ENCODE results near the gene MLST8.

Gene MLST8, protein sequence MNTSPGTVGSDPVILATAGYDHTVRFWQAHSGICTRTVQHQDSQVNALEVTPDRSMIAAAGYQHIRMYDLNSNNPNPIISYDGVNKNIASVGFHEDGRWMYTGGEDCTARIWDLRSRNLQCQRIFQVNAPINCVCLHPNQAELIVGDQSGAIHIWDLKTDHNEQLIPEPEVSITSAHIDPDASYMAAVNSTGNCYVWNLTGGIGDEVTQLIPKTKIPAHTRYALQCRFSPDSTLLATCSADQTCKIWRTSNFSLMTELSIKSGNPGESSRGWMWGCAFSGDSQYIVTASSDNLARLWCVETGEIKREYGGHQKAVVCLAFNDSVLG

DNA sequence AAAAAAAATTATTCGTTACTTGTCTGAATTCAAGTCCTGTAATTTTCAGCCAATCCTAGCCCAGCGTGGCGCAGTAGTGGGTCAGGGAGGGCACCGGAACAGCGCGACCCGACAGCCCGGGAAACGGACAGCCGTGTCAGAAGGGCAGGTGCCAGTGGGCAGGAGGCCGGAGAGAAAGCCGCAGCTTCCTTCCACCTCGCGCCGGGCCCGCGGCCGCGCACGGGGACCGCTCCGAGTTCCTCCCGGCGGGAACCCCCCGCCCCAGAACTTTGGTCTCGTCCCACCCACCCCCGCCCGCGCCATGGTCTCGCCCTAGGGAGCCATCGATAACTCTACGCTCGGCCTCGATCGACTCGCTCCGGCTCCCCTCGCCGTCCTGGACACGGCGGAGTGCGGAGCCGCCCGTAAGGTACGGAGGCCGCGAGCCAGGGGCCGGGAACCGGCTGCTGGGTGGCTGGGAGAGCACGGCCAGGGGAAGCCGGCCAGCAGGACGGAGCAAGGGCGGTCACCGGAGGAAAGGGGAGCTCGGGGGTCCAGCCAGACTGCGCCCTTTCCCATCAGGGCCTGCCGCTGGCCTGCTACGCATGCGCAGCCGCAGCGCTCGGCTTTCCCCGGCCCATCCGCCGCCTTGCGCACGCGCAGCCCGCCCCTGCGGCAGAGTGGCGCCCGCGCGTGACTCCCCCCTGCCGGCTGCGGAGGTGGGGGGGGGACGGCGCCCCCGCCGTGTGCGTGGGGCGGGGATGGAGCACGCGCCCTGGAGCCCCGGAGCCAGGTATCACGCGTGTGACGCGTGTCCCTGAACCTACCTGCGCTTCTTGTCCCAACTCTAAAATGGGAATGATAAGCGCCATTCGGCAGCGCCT, at the start of gene MLST8:
TSS of gene MLST8 (plus strand) at position 351 of the 863 bp plus-strand sequence. CDS start 632 bp downstream, outside the sequence.
- no peak for DNase-seq

DNA sequence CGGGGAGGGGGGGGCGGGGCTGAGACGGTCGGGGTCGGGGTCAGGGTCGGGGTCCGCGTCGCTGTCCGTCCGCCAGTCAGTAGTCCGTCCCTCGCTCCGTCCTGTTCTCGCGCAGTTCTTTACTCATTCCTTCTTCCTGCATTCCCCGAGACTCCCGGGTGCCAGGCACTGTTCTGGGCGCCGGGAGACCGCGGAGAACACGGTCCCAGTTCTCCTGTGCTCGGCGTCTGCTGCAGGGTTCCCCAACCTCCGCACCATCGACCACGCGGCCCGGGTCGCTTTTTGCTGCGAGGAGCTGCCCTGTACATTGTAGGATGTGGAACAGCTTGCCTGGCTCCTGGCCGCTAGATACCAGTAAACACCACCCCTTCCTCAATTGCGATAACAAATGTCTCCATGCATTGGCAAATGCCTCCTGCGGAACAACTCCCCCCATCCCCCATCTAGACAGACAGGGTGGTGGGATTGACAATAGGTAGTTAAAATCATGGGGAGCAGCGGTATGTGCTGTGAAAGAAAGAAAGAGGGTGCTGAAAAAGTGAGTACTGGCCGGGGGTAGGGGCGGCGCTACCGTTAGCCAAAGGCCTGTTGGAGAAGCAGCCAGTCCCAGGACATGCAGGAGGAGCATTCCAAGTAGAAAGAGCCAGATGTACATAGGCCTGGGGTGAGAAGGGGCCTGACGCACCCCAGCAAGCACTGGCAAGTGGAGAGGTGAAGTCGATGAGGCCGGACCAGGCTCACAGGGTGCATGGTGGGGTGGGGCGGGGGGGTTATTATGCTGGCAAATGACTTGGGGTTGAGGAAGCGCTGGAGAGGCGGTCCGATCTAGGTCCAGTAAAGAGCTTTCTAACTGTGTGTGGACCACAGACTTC, 49.0 kb upstream of the MLST8 start:
- DNase-seq: no peak

DNA sequence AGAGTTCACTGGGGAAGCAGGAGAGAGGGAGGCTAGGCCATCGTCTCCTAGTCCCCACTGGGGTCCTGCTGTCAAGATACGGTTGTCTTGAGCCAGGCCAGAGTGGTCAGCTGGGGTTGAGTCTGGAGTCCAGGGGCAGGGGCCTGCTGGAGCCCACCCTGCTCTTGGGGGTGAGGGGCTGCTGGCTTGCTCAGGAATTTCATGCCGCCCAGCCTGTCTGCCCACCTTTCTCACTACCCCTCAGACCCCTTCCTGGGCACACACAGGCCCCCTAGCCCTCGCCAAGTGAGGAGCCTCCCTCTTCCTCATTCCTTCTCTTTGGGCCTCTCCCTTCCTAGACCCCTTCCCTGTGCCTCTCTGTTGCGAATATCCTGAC, 48.4 kb upstream of the MLST8 start:
- DNase-seq: no peak

DNA sequence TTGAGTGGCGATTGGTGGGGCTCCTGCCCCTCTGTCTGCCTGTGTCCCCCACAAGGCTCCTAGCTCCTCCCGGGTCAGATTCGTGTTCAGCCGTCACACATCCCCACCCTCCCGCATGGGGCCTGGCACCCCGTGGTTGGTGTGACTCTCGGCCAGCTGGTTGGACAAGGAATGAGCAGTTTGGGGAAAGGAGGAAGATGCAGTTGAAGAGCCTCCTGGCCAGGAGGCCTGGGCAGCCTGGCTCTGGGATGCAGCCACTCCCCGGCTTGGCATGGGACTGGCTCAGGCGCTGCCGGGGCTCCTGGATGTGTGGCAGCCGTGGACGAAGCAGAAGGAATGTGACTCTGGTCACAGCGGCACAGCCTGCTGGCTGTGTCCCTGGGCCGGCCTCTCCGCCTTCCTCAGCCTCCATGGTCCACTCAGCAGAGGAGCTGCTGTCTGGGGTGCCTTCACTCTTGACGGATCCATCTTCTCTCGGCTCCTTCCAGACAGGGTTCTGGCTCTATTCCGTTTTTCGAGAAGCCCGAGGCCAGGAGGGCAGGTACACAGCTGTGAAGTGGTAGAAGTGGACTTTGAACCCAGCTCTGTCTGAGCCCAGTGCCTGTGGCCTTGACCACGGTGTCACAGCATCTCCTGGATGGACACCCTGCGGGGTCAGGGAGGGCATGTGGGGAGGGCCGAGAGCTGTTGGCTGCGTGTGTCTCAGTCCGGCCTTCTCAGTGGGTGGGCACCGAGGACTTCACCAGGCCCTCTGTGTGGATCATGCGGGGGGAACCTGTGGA, 47.6 kb upstream of the MLST8 start:
- DNase-seq: no peak

DNA sequence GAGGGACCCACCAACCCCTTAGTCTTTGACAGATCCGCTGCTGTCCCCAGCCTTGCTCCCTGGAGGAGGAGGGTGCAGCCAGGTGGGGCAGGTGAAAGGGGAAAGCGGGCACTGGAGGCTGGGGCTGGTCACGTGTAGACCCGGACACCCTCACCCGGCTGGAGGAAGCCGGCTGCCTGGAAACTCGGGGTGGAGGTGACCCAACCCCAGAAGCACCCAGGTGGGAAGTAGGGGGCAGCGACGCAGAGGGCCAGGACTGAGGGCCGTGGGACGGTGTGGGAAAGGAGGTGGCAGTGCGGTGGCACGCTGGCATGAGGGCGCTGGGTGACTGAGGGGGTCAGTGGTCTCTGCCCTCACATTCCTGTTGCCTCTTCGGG, 47.0 kb upstream of the MLST8 start:
- DNase-seq: no peak

DNA sequence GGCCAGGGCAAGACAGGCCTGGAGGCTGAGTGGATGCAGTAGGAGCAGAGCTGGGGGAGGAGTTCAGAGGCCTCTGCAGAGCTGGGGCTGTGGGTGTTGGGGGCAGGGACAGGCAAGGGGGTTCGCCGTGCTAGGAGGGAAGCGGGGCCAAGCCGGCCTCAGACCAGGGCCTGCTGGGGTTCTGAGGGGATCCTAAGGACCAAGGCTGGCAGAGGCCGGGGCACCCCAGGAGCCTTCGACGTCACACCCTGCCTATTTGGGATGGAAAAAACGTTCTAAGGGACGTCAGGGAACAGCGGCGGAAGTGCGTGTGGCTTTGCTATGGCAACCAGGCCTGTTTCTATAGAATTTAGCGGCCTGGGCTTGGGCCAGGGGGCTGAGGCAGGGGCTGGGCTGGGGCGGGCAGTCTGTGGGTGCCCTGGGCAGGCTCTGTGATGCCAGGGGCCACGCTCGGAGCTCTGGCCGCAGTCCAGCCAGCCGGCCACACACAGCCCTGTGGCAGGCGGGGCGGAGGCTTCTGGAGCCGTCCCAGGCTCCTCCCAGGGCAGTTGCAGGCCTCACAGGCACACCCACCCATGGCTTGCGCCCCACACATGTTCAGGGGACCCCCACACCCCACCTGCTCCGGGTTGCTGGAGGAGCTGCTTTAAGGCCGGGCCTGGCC, 45.9 kb upstream of the MLST8 start:
- no peak for DNase-seq

DNA sequence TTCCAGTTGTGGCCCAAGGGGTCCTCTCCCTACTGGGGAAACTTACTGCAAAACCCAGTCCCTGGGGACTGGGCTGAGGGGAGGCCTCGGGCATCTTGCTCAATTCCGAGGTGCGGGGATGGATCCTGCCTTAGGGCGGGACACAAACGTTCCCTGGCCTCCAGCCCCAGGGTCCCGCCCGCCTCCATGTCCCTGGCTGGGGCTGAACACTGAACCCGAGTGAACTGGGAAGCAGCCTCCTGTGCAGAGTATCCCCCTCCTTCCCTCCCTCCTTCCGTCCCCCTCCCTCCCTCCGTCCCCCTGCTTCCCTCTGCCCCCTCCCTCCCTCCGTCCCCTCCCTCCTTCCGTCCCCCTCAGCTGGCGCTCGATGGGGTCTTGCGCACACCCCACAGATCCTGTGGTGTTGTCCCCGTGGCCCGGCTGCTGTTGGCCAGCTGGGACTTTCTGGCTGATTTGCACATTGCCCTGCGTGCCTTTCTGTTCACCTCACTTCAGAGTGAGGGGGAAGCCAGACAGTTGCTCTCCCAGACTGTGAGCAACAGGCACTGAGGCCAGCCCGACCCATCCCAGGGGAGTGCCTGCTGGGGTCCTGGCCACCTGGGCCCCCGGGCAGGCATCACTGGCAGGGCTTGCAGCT, 44.2 kb upstream of the MLST8 start:
- DNase-seq: no peak

DNA sequence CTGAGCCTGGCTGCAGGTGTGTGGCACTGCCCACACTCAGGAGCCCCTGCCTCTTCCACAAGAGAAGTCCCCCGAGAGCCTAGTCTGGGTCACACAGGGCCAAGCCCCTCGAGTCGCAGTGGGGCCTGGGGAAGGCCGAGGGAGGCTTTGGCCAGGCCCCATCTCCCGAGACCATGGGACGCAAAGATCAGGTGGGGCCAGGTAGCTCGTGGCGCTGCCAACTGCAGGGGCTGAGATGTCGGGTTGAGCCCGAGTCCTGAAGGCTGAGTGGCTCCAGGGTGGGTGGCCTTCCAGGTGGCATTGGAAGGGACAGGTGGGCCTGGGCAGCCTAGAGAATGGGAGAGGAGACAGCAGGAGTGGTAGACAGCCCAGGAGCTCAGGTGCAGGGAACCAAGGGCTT, 43.3 kb upstream of the MLST8 start:
- no peak for DNase-seq

DNA sequence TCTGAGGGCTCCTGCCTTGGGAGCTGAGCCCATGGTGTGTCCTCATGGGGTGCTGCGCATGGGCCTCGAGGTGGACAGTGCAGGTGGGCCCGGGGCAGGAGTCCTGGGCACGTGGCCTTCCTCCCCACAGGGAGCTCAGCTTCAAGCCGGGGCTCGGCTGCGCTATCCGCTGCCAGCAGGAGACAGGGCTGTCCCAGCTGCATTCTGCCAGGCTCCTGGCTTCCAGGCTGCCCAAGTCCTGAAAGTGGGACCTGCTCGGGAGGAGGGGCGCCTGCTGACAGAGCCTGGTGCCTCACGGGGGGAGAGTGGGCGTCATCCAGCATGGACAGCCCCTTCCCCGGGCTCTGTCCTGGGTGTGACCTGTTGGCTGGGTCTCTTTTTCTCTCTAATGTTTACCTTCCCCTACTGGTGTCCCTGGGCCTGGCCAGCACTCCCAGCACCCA, 42.6 kb upstream of the MLST8 start:
- DNase-seq: no peak

DNA sequence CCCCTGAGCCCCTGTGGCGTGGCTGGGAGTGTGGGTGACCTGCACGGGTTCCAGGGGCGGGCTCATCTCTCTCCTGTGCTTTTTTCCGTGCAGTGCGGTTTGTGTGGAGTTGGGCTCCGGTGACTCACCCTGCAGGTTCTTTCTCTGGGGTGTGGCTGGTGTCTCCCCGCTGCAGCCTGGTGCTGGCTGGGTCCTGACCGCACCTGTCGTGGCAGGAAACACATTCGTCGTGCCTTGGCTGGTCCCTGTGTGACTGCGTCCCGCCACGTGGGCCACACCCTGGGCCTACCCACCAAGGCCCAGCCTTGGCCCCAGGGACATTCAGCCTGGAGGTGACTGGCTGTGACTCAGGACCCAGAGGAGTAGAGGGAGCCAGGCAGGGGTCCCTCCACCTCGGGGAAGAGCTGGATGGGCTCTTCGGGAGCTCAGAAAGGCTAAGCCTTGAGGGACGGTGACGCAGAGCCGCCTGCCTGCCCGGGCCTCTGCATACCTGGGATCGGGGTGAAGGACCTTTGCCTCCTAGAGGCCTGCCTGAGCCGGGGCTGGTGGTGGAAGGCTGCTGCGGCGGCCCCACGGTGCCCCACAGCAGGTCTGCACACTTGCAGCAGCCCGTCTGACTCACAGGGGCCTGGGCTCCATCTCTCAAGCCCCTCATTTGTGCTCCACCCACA, 41.9 kb upstream of the MLST8 start:
- DNase-seq: no peak

DNA sequence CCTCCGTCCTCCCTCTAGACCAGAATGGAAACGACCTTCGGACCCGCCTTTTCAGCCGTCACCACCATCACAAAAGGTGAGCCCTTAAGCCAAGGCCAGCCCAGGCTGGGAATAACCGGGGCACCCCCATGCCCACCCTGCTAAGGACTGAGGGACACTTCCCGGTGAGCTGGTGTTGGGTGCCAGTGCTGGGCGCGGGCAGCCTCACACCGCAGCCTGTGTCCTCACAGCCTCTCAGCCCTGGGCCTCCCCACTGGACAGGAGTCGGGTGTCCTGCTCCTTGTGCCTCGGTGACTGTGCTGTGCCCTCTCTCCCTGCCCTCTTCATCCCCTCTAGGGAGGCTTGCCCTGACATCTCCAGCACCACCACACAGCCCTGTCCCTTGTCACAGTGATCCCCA, 39.4 kb upstream of the MLST8 start:
- no peak for DNase-seq

DNA sequence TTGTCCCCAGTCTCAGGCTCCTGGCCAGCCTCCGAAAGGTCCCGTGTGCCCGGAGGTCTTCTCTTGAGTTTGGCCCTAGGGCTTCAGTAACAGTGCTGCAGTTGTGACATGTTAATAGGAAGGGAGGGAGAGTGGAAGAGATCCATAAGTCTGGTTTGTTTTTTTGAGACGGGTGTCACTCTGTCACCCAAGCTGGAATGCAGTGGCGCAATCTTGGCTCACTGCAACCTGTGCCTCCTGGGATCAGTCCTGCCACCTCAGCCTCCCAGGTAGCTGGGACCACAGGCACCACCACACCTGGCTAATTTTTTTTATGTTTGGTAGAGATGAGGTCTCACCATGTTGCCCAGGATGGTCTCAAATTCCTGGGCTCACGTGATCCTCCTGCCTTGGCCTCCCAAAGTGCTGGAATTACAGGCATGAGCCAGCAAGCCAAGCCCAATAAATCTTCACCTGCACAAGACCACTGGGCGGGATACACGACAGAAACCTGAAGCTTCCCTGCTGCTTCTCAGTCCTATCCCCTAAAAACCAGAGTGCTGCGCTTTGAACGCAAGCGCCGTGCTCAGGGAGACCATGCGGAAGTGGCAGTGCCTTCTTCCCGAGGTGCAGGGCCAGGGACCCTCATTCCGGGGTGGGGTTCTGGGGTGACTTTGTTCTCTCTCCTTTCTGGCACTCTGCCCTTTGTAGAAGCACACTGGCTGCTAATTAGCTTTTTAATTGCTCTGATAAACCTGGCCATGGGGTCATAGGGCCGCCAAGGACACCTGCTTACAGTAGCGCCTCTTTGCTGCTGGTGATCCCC, 38.8 kb upstream of the MLST8 start:
- DNase-seq: no peak

DNA sequence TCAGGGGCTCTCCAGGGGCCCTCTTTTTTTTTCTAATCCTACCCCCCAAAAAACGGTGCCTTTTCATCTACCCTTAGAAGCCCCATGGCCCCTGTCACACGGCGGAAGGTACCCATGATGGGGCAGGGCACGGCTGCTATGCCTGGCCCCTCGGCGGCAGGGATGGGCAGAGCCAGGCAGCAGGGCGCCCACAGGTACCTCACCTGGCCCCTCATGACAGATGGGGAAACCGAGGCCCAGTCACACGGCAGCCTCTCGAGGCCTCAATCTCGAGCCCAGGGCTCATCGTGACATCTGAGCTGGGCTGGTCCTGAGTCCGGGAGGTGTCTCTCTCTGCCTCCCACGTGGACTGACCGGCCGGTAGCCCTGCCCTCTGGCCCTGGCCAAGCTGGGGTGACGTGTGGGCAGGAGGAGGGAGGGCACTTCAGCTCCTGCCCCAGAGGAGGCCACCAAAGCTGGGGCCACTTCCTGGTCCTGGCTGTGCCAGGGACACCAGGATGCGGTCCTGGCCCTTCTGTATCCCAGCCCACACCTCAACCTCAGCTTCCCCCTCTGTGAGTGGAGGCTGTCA, 38.1 kb upstream of the MLST8 start:
- DNase-seq: no peak

DNA sequence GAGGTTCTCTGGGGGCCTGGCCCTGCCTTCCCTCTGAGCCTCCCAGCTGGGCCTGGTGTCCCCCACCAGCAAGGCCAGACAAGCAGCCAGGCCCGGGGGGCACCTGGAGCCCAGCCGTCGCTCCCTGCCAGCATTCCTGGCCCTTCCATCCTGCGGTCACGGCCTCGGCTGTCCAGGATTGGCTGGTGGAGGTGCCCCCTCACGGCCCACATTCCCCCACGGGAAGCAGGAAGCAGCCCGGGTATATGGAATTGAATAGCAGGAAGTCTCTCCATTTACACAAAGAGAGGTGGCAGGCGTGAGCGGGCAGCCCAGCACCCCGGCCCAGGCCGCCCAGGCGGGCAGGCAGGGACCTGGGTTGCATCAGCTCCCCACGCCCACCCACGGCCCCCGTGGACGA, 35.2 kb upstream of the MLST8 start:
- DNase-seq: no peak

DNA sequence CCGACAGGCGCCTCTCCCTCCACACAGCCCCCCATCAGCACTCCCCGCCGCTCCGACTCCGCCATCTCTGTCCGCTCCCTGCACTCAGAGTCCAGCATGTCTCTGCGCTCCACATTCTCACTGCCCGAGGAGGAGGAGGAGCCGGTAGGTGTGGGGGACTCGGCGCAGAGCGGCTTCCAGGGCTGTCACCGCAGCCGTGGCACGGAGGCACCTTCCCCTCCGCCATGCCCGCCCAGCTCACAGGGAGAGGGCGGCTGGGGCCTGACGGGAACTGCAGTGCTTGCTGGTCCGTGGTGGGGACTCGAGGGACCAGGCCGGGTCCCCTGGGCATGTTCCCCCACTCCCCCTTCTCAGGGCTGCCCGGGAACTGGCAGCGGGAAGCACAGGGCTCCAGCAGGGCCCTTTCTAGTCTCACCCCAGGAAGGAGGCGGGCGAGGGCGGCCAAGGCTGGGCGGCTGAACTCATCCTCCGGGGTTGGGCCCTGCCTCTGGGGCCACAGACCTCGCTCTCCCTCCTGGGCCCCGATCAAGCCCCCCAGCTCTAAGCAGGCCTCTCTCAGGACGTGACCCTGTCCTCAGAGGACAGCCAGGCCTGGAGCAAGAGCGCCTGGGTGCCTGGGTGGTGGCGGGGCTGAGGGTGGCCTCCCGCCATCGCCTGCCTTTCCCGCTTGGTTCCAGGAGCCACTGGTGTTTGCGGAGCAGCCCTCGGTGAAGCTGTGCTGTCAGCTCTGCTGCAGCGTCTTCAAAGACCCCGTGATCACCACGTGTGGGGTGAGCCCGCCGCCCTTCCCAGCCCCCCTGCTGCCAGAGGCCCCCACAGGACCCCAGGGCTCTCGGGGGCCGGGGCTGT, 34.4 kb upstream of the MLST8 start:
- DNase-seq: no peak

DNA sequence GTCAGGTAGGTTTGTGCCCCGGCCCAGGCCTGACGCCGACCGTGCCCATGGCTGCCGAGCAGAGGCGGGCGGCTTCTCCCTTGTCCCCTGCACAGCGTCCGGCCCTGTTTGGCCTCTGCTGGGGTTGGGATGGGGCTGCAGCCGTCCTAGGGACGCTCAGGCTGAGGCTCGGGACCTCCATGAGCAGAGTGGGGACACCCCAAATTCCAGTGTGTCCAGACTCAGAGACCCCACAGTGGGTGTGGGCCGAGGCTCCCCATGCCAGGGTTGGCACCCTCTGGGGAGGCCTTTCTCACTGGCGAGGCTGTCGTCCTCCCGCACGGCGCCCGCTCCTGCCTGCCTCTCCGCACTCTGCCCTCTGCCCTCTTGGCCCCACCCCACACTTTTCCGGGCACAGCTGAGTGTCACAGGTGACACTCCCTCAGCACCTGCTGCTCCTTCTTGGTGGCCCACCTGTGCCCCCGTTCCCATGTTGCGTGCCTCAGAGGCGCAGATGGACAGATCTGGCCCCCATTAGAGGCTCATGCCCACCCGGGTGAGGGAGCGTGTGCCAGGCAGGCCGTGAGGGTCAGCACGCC, 33.6 kb upstream of the MLST8 start:
- DNase-seq: no peak

DNA sequence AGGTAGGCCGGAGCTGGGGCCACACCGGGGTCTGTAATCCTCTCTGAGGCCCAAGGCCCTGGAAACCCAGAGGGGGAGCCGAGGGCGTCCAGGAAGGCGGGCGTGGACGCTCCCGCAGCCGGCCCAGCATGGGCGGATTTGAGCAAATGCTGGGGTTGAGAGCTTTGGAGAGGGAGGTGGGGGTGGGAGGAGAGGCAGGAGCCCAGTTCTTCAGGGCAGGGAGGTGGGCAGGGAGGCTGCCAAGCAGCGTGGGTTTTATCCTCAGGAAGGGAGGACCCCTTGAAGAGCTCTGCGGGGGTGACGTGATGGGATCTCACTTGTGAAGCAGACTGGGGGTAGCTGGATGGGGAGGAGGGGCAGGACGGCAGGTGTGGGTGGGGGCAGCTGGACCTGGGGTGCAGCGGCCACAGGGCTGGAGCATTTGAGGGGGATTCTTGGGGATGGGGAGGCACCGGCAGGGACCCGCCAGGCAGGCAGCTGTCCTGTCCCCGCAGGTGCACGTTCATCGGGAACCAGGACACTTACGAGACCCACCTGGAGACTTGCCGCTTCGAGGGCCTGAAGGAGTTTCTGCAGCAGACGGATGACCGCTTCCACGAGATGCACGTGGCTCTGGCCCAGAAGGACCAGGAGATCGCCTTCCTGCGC, 32.4 kb upstream of the MLST8 start:
- no peak for DNase-seq

DNA sequence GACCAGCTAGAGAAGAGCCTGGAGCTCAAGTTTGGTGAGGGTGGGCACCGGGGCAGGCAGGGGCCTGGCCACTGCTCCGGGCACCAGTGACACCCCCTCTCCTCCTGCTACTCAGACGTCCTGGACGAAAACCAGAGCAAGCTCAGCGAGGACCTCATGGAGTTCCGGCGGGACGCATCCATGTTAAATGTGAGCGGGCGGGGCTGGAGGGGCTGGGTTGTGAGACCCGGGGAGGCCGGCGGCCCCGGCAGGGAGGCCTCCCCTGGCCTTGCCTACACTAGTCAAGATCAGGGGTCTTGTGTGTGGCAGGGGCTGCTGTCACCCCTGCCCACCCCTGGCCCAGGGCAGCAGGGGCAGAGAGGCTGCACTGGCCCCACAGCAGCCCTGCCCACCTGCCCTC, 31.9 kb upstream of the MLST8 start:
- DNase-seq: no peak

Measured in NCI-H2029 treated with DMSO at 0.1 percent for 48 hours (cell line).